GM12878 (cell line): ENCODE results near the gene S100A10. TPM values are rescaled to one million over a fixed set of nuclear protein-coding genes. Genes with fewer than 3 reads are reported as not detected.

Experiments used
- ATAC-seq: fragments of 200-7000 bp; cut with Tn5 transposase; 3 replicates; pipeline ENCODE4 v1.9.1; 2020; ENCODE audit warnings: mild to moderate bottlenecking, moderate library complexity
- BruUV-seq: library from RNA; stranded (reverse); fragments of 400-500 nt; replicated peaks from 2 replicates; lab custom pipeline; 2021; lab: Mats Ljungman, UMichigan
- CTCF ChIA-PET: fragments of 300-600 bp; sonication (Branson Sonifier 250); formaldehyde crosslinking; extraction: SDS; loops from one replicate; lab custom pipeline; 2021; ENCODE audit warnings: inconsistent platforms; lab: Yijun Ruan, JAX
- POLR2A ChIA-PET: fragments of 350-600 bp; formaldehyde crosslinking; extraction: SDS; loops from one replicate; lab custom pipeline; 2021; ENCODE audit warnings: inconsistent platforms; lab: Charles Lee
- RAD21 ChIA-PET: fragments of 300-600 bp; sonication (Branson Sonifier 250); formaldehyde crosslinking; loops from one replicate; lab custom pipeline; 2023; ENCODE audit warnings: antibody characterized with exemption; ENCODE audit not compliant: unreplicated experiment; lab: Charles Lee
- SMC1A ChIA-PET: fragments of 300-600 bp; sonication (Branson Sonifier 250); formaldehyde crosslinking; loops from one replicate; lab custom pipeline; 2023; ENCODE audit not compliant: unreplicated experiment, uncharacterized antibody; lab: Charles Lee
- DNase-seq: peaks from one replicate; pipeline ENCODE4 v3.0.0-alpha.2; 2011; ENCODE audit warnings: low read depth, low spot score
- FAIRE-seq: peaks from 3 replicates; lab custom pipeline; 2011; peaks lifted over from hg19 to GRCh38; lab: Jason Lieb, UNC
- H2AFZ ChIP-seq: 2 replicates; pipeline ENCODE4 v1.6.0; 2011; ENCODE audit warnings: low read depth, low read length, control low read depth; ENCODE audit not compliant: control insufficient read depth
- H3K27ac ChIP-seq: 2 replicates; pipeline ENCODE4 v1.5.1; 2011; ENCODE audit warnings: control low read depth; ENCODE audit not compliant: control insufficient read depth, insufficient read depth
- H3K27me3 ChIP-seq, 2 experiments: replicated peaks in 1 of 2; 2 replicates each; pipeline versions ENCODE4 v1.6.0 to v1.6.1; 2011; ENCODE audit warnings: low read length in 1 of 2; ENCODE audit not compliant: control insufficient read depth in 2 of 2, insufficient read depth in 2 of 2
- H3K36me3 ChIP-seq, 2 experiments: 2 replicates each; pipeline ENCODE4 v1.5.1; 2011; ENCODE audit warnings: low read length in 1 of 2; ENCODE audit not compliant: control insufficient read depth in 2 of 2, insufficient read depth in 2 of 2
- H3K4me1 ChIP-seq: 2 replicates; pipeline ENCODE4 v1.6.1; 2011; ENCODE audit warnings: mild to moderate bottlenecking, low read length, moderate library complexity, mixed read lengths; ENCODE audit not compliant: control insufficient read depth, insufficient read depth
- H3K4me2 ChIP-seq: 2 replicates; pipeline ENCODE4 v1.6.0; 2011; ENCODE audit warnings: control low read depth; ENCODE audit not compliant: control insufficient read depth, insufficient read depth
- H3K4me3 ChIP-seq: fragments of 200-600 bp; sonication (generic); 2 replicates; pipeline ENCODE4 v1.5.1; 2016
- H3K79me2 ChIP-seq: 2 replicates; pipeline ENCODE4 v1.6.0; 2011; ENCODE audit warnings: low read length; ENCODE audit not compliant: control insufficient read depth, insufficient read depth
- H3K9ac ChIP-seq: 2 replicates; pipeline ENCODE4 v1.8.0; 2011; ENCODE audit warnings: low read length, control low read depth, mixed read lengths; ENCODE audit not compliant: control insufficient read depth, insufficient read depth
- H3K9me3 ChIP-seq: replicated peaks from 3 replicates; pipeline ENCODE4 v1.5.1; 2011; ENCODE audit warnings: mild to moderate bottlenecking, low read length; ENCODE audit not compliant: control insufficient read depth, insufficient read depth
- H4K20me1 ChIP-seq: 2 replicates; pipeline ENCODE4 v1.6.0; 2011; ENCODE audit not compliant: control insufficient read depth, insufficient read depth
- ASH2L ChIP-seq: fragments of 300-600, 200-600 bp; sonication (generic); IDR thresholded peaks from 2 replicates; pipeline ENCODE4 v1.6.1; 2017; ENCODE audit warnings: low read depth, mild to moderate bottlenecking, borderline replicate concordance
- CHD1 ChIP-seq: IDR thresholded peaks from 2 replicates; pipeline ENCODE4 v1.6.1; 2012; ENCODE audit warnings: low read depth, low read length, improper control_type of control experiment
- EED ChIP-seq: sonication (generic); IDR thresholded peaks from 2 replicates; pipeline ENCODE4 v1.6.1; 2016; ENCODE audit warnings: antibody characterized with exemption, low read depth
- IKZF2 ChIP-seq, 2 experiments: fragments of 450-650 bp; IDR thresholded peaks; 2 replicates each; pipeline ENCODE4 v1.6.1; 2017; ENCODE audit warnings: mild to moderate bottlenecking in 2 of 2, moderate library complexity in 2 of 2
- KAT2A ChIP-seq: conservative IDR thresholded peaks from 2 replicates; pipeline ENCODE4 v1.6.1; 2011; ENCODE audit warnings: low read depth, low read length; ENCODE audit not compliant: control insufficient read depth
- NR2C1 ChIP-seq: fragments of 450-650 bp; IDR thresholded peaks from 2 replicates; pipeline ENCODE4 v1.6.1; 2017; ENCODE audit warnings: antibody characterized with exemption, mild to moderate bottlenecking, moderate library complexity
- NR2C2 ChIP-seq: IDR thresholded peaks from 2 replicates; pipeline ENCODE4 v1.6.1; 2011; ENCODE audit warnings: borderline replicate concordance, low read depth; ENCODE audit not compliant: control insufficient read depth, insufficient read length
- NRF1 ChIP-seq: conservative IDR thresholded peaks from 2 replicates; pipeline ENCODE4 v1.6.1; 2011; ENCODE audit warnings: mild to moderate bottlenecking, low read depth, low read length, improper control_type of control experiment
- PAX5 ChIP-seq: IDR thresholded peaks from 2 replicates; pipeline ENCODE4 v1.6.1; 2011; ENCODE audit warnings: low read depth, low read length, borderline replicate concordance
- RELA ChIP-seq: fragments of 450-650 bp; IDR thresholded peaks from 2 replicates; pipeline ENCODE4 v1.8.0; 2014; ENCODE audit warnings: borderline replicate concordance; ENCODE audit not compliant: partially characterized antibody
- STAT1 ChIP-seq: fragments of 450-650 bp; conservative IDR thresholded peaks from 2 replicates; pipeline ENCODE4 v1.6.1; 2014; ENCODE audit warnings: antibody characterized with exemption, mild to moderate bottlenecking
- YY1 ChIP-seq: IDR thresholded peaks from 2 replicates; pipeline ENCODE4 v1.6.1; 2011; ENCODE audit warnings: low read depth, mild to moderate bottlenecking, low read length
- WGBS: methylation state at CpG from one replicate; pipeline ENCODE4 v1.1.6; 2016; ENCODE audit warnings: low lambda C conversion rate; ENCODE audit not compliant: insufficient replicate concordance, insufficient coverage; ENCODE audit errors: missing lambda C conversion rate; 5-methylcytosine and 5-hydroxymethylcytosine counted together
- in situ Hi-C: fragments of 300-500 bp; cut with MboI; formaldehyde crosslinking; loops from 9 replicates; pipeline ENCODE4 v1.14.3; 2018; ENCODE audit warnings: mixed read lengths
- intact Hi-C: fragments of 100-400 bp; cut with micrococcal nuclease; formaldehyde crosslinking; loops from one replicate; pipeline ENCODE4 v1.14.2; 2022; ENCODE audit not compliant: unreplicated experiment
- polyA plus RNA-seq, 11 experiments: library from polyadenylated mRNA; depleted of rRNA in 4 of 11; unstranded in 6 of 11; stranded (reverse) in 5 of 11; fragments of >200 nt; fragmentation: Nextera tagmentation in 4 of 11; fragmentation: Illumina TruSeq in 1 of 11; extraction: Ambion mirVana in 4 of 11; extraction: Trizol in 1 of 11; gene quantifications; 1 replicate in 1 of 11; 2 replicates in 10 of 11; pipeline versions ENCODE4 v1.2.1 to v1.2.3, GENCODE V29; 2011 to 2016; ENCODE audit warnings: inconsistent platforms in 2 of 11, missing spikeins in 2 of 11, low read depth in 1 of 11
- total RNA-seq, 4 experiments: library from RNA; depleted of rRNA in 3 of 4; stranded (reverse); fragments of >200 nt in 3 of 4; fragmentation: Illumina TruSeq in 1 of 4; extraction: Trizol in 1 of 4; gene quantifications; 2 replicates each; pipeline versions ENCODE4 v1.2.1 to v1.2.3, GENCODE V29; 2013 to 2021
- TF ChIP-seq, protein P1 (sequence below): fragments of 450-650 bp; IDR thresholded peaks from 2 replicates; pipeline ENCODE4 v1.6.1; 2017; ENCODE audit warnings: borderline replicate concordance
- TF ChIP-seq, protein P2 (sequence below): IDR thresholded peaks from 2 replicates; pipeline ENCODE4 v1.6.1; 2012; ENCODE audit warnings: low read depth, low read length, improper control_type of control experiment

Gene S100A10
- total and polyA plus RNA-seq, 10 of the 15 experiments (the other 5 are each of a cell fraction or from before 2014, with no cell fraction given): 0.18 to 2.8 (median 0.61) TPM; not detected in 2

GRCh38 chr1:152001631-152002584 lies 8.2 kb upstream of the S100A10 start (continued):
- TF ChIP-seq NR2C2 (no peak), KAT2A (no peak), YY1 (peak; percentile 54; the same call in 1 of the 2 replicates), RELA (no peak), NRF1 (no peak), IKZF2 (IDR thresholded peaks at IDR 0.05) (no peak), PAX5 (no peak)

DNA sequence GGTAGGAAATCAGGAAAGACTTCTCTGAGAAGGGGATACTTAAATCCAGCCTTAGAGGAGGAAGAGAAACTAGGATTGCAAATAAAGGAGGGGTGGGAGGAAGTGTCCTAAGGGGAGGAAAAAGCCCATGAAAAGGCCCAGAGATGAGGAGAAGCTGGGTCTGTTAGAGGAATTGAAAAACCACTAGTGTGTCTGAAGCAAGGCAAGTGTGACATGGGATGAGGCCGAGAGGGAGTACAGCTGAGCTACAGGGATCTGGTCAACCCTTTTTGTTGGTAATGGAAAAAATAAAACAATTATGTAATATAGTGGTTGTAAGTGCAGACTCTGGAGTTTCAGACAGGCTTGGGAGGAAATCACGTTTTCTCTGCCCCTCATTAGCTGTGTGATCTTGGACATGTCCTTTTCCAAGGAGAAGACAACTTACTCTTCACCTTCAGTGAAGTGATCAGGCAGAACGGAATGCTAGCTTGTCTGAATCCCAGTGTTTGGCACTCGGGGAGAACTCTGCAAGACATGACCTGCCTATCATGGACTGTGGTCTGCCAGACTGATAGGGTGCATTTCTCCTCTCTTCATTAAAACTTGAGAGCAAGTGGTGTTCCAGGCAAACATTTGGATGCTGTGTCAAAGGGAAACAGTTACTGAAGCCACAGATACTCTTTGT lies 7.4 kb upstream of the S100A10 start:
- DNase-seq: no peak
- Histone ChIP-seq H3K4me3 (no peak overlapping the region), H3K27ac (no peak overlapping the region), H3K9ac (no peak overlapping the region), H3K4me1 (no peaks in the 10 kb centered on the region), H3K36me3 (no peaks in the 10 kb centered on the region), H3K27me3 (peaks cover 0 to 6% of the 10 kb centered on the region in 2 experiments), H3K79me2 (no peaks in the 10 kb centered on the region), H4K20me1 (no peaks in the 10 kb centered on the region), H2AFZ (no peak overlapping the region), H3K4me2 (no peak overlapping the region), H3K9me3 (no peaks in the 10 kb centered on the region)
- no TSS peak for BruUV-seq
- TF ChIP-seq PAX5 (no peak), RELA (no peak), EED (no peak), STAT1 (no peak), ASH2L (no peak), NR2C1 (no peak), CHD1 (no peak)
- TF ChIP-seq, protein P1, sequence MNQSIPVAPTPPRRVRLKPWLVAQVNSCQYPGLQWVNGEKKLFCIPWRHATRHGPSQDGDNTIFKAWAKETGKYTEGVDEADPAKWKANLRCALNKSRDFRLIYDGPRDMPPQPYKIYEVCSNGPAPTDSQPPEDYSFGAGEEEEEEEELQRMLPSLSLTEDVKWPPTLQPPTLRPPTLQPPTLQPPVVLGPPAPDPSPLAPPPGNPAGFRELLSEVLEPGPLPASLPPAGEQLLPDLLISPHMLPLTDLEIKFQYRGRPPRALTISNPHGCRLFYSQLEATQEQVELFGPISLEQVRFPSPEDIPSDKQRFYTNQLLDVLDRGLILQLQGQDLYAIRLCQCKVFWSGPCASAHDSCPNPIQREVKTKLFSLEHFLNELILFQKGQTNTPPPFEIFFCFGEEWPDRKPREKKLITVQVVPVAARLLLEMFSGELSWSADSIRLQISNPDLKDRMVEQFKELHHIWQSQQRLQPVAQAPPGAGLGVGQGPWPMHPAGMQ: no peak
- TF ChIP-seq, protein P2, sequence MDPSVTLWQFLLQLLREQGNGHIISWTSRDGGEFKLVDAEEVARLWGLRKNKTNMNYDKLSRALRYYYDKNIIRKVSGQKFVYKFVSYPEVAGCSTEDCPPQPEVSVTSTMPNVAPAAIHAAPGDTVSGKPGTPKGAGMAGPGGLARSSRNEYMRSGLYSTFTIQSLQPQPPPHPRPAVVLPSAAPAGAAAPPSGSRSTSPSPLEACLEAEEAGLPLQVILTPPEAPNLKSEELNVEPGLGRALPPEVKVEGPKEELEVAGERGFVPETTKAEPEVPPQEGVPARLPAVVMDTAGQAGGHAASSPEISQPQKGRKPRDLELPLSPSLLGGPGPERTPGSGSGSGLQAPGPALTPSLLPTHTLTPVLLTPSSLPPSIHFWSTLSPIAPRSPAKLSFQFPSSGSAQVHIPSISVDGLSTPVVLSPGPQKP: no peak
- CTCF ChIA-PET: interaction anchor here (0.6 to 8.1 kb wide), 40 partner anchors 8 to 457 kb away, joined by 3 to 122 read pairs (median 6); partner anchors contain the start of genes S100A10 and THEM4
- no peak for ATAC-seq
- SMC1A ChIA-PET: interaction anchor here (0.7 to 8.3 kb wide), 18 partner anchors 10 to 458 kb away, joined by 3 to 70 read pairs (median 4); partner anchors contain the start of genes C2CD4D and THEM4
- in situ Hi-C loops (no loop called here), intact Hi-C loops (loop anchor here (1.0 to 2.0 kb wide), 3 partner anchors 32 to 112 kb away; no protein-coding TSS in a partner anchor)
- POLR2A ChIA-PET: interaction anchor here (0.6 to 1.0 kb wide), 3 partner anchors 9 to 71 kb away, joined by 3 to 5 read pairs (median 3); no protein-coding TSS in a partner anchor
- FAIRE-seq: no peak
- RAD21 ChIA-PET: interaction anchor here (1.0 to 3.0 kb wide), 15 partner anchors 12 to 901 kb away, joined by 3 to 33 read pairs (median 6); partner anchors contain the start of genes C2CD4D and THEM4
- WGBS: 19% methylated on average over 4 of the region's 4 CpGs
